Gastrocnemius medialis (tissue), 4 donors: ENCODE measurements around the gene DOC2B. TPM values are rescaled to one million over a fixed set of nuclear protein-coding genes. Genes with fewer than 3 reads are reported as not detected.
"Not testable (repeated sequence)": the region's sequence is repeated elsewhere in the genome, so short reads cannot be mapped to it uniquely, and the experiment has no call there.

Source experiments
- ATAC-seq, 2 donors: fragments of 150-250 bp; one replicate each; pipeline ENCODE4 v1.9.1; 2016
- DNase-seq, 2 donors: peaks; one replicate each; pipeline ENCODE4 v3.0.0-alpha.2; 2019
- H3K27ac ChIP-seq, 4 donors: fragments of 200-600 bp; sonication (generic); 1 replicate in 1 of 4; 2 replicates in 3 of 4; pipeline ENCODE4 v1.5.1; 2016 to 2018; ENCODE audit warnings: mild to moderate bottlenecking in 2 of 4, moderate library complexity in 1 of 4
- H3K27me3 ChIP-seq, 3 donors: fragments of 200-600 bp; sonication (generic) in 2 of 3; 1 replicate in 1 of 3; 2 replicates in 2 of 3; pipeline versions ENCODE4 v1.5.1 to v1.6.0; 2016 to 2019; ENCODE audit warnings: mild to moderate bottlenecking in 1 of 3, moderate library complexity in 1 of 3
- H3K36me3 ChIP-seq, 2 donors: fragments of 200-600 bp; sonication (generic) in 1 of 2; one replicate each; pipeline ENCODE4 v1.5.1; 2017 to 2018
- H3K4me1 ChIP-seq, 2 donors: fragments of 200-600 bp; sonication (generic) in 1 of 2; one replicate each; pipeline ENCODE4 v1.5.1; 2016 to 2017; ENCODE audit warnings: mild to moderate bottlenecking in 2 of 2
- H3K4me3 ChIP-seq, 4 donors: fragments of 200-600 bp; sonication (generic) in 3 of 4; 1 replicate in 1 of 4; 2 replicates in 3 of 4; pipeline ENCODE4 v1.5.1; 2016 to 2019; ENCODE audit warnings: mild to moderate bottlenecking in 2 of 4
- H3K9me3 ChIP-seq, 3 donors: fragments of 200-600 bp; sonication (generic) in 2 of 3; 1 replicate in 1 of 3; 2 replicates in 2 of 3; pipeline ENCODE4 v1.5.1; 2016 to 2019
- POLR2A ChIP-seq, 2 donors: fragments of 450-650 bp; IDR thresholded peaks; one replicate each; pipeline ENCODE4 v1.6.1; 2017; ENCODE audit warnings: antibody characterized with exemption in 2 of 2, mild to moderate bottlenecking in 2 of 2, moderate library complexity in 2 of 2
- in situ Hi-C, 4 donors: fragments of 200-750 bp; cut with MboI; loops; one replicate each; pipeline versions ENCODE4 v1.15.0 to v1.8.0; 2017; ENCODE audit warnings: low sequenced_read_pairs in 4 of 4
- intact Hi-C: fragments of 100-400 bp; cut with DNase I; formaldehyde crosslinking; loops from one replicate; pipeline ENCODE4 v1.15.1; 2023; ENCODE audit warnings: low total_unique reads
- total RNA-seq, 4 donors: library from RNA; depleted of rRNA; stranded (reverse); fragments of >200 nt; gene quantifications; one replicate each; pipeline versions ENCODE4 v1.1.0 to v1.2.3, GENCODE V29; 2016
- TF ChIP-seq, protein P1 (sequence below), 5 experiments: fragments of 450-650 bp in 3 of 5; fragments of 200-600 bp in 2 of 5; sonication (generic) in 2 of 5; IDR thresholded peaks in 4 of 5; conservative IDR thresholded peaks in 1 of 5; 1 replicate in 4 of 5; 2 replicates in 1 of 5; pipeline ENCODE4 v1.5.1; 2016 to 2019; ENCODE audit warnings: antibody characterized with exemption in 5 of 5, mild to moderate bottlenecking in 3 of 5, moderate library complexity in 3 of 5

DOC2B gene
- total RNA-seq, 4 donors from 2014 or later, result 1.1 to 4.0 (median 3.8) TPM

DNA sequence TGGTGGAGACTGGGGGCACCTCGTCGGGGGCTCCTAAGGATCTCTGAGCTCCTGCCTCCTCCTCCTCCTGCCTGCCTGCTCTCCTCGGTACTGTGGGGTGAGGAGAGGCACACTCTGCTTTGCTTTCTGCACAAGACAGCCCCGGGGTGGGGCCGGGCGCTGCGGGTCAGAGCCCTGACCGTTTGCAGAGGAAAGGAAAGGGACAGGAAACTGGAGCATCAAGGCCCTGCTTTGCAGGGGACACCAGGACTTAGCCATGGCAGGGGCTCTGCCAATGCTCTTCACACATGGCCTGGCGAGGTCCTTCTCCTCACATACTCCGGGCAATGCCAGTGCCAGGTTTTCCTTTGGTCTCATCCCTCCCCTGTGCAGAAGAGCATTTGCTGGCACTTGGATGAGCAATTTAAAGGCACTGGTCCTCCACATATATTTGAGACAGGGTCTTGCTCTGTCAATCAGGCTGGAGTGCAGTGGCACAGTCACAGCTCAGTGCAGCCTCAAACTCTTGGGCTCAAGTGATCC is 23.8 kb upstream of the DOC2B start:
- Histone ChIP-seq H3K4me1 (no peaks in the 10 kb centered on the region), H3K27ac (no peak overlapping the region), H3K4me3 (no peak overlapping the region), H3K9me3 (no peaks in the 10 kb centered on the region), H3K27me3 (peaks cover 0 to 4% (median 2%) of the 10 kb centered on the region in 3 donors), H3K36me3 (no peaks in the 10 kb centered on the region)
- DNase-seq, result no peak
- TF ChIP-seq, protein P1, sequence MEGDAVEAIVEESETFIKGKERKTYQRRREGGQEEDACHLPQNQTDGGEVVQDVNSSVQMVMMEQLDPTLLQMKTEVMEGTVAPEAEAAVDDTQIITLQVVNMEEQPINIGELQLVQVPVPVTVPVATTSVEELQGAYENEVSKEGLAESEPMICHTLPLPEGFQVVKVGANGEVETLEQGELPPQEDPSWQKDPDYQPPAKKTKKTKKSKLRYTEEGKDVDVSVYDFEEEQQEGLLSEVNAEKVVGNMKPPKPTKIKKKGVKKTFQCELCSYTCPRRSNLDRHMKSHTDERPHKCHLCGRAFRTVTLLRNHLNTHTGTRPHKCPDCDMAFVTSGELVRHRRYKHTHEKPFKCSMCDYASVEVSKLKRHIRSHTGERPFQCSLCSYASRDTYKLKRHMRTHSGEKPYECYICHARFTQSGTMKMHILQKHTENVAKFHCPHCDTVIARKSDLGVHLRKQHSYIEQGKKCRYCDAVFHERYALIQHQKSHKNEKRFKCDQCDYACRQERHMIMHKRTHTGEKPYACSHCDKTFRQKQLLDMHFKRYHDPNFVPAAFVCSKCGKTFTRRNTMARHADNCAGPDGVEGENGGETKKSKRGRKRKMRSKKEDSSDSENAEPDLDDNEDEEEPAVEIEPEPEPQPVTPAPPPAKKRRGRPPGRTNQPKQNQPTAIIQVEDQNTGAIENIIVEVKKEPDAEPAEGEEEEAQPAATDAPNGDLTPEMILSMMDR (IDR thresholded peaks at IDR 0.05 in 4 of 5, conservative IDR thresholded peaks at IDR 0.05 in 1 of 5), result no peak
- no peak for TF ChIP-seq POLR2A (IDR thresholded peaks at IDR 0.05)
- intact Hi-C loops (no loop called here), in situ Hi-C loops (no loop called here)
- no peak for ATAC-seq

DNA sequence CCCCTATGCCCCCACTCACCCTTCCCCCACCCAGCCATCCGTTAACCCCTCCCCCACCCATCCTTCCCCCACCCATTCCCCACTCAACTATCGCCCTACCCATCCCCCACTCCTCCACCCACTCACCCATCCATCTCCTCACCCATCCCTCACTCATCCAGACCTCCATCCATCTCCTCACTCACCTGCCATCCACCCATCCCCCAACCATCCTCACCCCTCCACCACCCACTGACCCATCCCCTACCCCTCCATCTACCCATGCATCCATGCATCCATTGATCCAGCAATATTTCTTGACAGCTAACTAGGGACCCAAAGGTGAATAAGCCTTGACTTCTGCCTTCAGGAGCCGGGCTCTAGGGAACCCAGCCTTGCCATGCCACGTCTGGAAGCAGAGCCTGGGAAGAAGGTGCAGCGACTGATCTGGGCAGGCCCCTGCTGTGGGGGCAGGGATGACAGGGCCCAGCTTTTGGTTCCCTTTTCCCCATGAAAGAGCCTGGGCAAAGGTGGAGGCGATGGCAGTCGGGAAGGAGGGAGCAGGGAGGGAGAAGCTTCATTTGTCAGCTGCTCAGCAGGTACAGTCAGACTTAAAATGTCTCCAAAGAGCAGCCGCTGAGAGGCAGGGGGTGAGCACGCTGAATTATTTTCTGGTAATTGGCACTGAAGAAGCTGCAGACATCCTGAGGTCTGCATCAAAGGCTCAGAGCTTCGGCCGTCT is 23.1 kb upstream of the DOC2B start:
- intact Hi-C loops, result no loop called here
- no peak overlapping the region for H3K4me3 ChIP-seq
- no peaks in the 10 kb centered on the region for H3K36me3 ChIP-seq
- H3K4me1 ChIP-seq, result no peaks in the 10 kb centered on the region
- TF ChIP-seq POLR2A (IDR thresholded peaks at IDR 0.05), result no peak
- TF ChIP-seq, protein P1 (IDR thresholded peaks at IDR 0.05 in 4 of 5, conservative IDR thresholded peaks at IDR 0.05 in 1 of 5), result no peak
- no peak for ATAC-seq
- no peak for DNase-seq
- no peak overlapping the region for H3K27ac ChIP-seq
- peaks cover 2 to 7% (median 3%) of the 10 kb centered on the region in 3 donors for H3K27me3 ChIP-seq
- in situ Hi-C loops, result no loop called here
- H3K9me3 ChIP-seq, result no peaks in the 10 kb centered on the region

DNA sequence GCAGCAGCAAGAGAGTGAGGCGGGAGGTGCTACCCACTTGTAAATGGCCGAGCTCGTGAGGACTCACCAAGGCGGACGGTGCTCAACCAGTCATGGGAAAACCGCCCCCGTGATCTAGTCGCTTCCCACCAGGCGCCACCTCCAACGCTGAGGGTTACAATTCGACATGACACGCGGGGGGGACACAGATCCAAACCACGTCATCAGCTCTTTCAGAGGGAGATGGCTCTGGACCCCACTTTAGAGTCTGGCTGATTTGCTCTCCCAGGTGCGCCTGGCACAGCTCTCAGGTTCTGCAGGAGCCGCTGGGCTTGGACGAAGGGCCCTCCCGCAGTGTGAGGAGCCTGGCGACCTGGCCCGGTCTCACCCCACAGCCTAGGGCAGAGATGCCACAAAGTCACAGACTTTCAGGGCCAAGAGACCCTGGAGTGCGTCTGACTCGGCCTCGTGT is 21.1 kb upstream of the DOC2B start:
- no peaks in the 10 kb centered on the region for H3K36me3 ChIP-seq
- TF ChIP-seq, protein P1 (IDR thresholded peaks at IDR 0.05 in 4 of 5, conservative IDR thresholded peaks at IDR 0.05 in 1 of 5), result no peak
- no peak for TF ChIP-seq POLR2A (IDR thresholded peaks at IDR 0.05)
- ATAC-seq (no peak), DNase-seq (no peak)
- H3K27me3 ChIP-seq, result peaks cover 2 to 17% (median 4%) of the 10 kb centered on the region in 3 donors
- H3K4me1 ChIP-seq, result no peaks in the 10 kb centered on the region
- H3K27ac ChIP-seq, result no peak overlapping the region
- in situ Hi-C loops (no loop called here), intact Hi-C loops (no loop called here)
- no peak overlapping the region for H3K4me3 ChIP-seq
- H3K9me3 ChIP-seq, result no peaks in the 10 kb centered on the region

DNA sequence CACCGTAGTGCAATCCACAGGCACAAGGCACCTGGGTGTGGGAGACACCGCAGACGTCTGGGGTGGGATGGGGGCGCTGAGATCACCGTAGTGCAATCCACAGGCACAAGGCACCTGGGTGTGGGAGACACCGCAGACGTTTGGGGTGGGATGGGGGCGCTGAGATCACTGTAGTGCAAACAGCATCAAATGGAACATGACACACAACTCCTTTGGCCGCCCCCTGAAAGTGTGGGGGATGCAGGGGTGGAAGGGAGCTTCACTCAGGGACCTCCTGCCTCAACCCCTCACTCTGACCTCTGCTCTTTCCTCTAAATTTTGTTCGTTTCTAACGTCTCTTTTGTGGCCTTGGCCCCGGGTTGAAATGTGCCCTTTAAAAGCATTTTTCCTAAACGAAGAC is 20.3 kb upstream of the DOC2B start:
- peaks cover 4 to 23% (median 6%) of the 10 kb centered on the region in 3 donors for H3K27me3 ChIP-seq
- in situ Hi-C loops, result not testable (repeated sequence)

DNA sequence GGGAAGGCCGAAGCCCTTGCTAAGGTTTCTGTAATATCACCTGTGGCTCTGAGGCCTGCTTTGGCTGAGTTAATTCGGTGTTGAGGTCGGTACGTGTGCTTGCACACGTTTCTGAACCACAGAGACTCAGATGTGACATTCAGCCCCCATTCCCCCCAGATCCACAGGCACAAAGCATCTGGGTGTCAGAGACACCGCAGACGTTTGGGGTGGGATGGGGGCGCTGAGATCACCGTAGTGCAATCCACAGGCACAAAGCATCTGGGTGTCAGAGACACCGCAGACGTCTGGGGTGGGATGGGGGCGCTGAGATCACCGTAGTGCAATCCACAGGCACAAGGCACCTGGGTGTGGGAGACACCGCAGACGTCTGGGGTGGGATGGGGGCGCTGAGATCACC is 19.8 kb upstream of the DOC2B start:
- H3K4me1 ChIP-seq, H3K9me3 ChIP-seq, in situ Hi-C loops, intact Hi-C loops, H3K4me3 ChIP-seq, ATAC-seq, DNase-seq, H3K27ac ChIP-seq, H3K36me3 ChIP-seq: not testable (repeated sequence)
- peaks cover 4 to 28% (median 10%) of the 10 kb centered on the region in 3 donors for H3K27me3 ChIP-seq

More for the DNA sequence above, 20.3 kb upstream of the DOC2B start:
- ATAC-seq, H3K36me3 ChIP-seq, DNase-seq, H3K4me3 ChIP-seq, H3K9me3 ChIP-seq, H3K27ac ChIP-seq, H3K4me1 ChIP-seq, intact Hi-C loops: not testable (repeated sequence)
